Measurements from ENCODE around the gene TXNRD2.
A peak's percentile ranks its signal among the peaks of the same experiment; 100 is the strongest.

TXNRD2 gene

DNA sequence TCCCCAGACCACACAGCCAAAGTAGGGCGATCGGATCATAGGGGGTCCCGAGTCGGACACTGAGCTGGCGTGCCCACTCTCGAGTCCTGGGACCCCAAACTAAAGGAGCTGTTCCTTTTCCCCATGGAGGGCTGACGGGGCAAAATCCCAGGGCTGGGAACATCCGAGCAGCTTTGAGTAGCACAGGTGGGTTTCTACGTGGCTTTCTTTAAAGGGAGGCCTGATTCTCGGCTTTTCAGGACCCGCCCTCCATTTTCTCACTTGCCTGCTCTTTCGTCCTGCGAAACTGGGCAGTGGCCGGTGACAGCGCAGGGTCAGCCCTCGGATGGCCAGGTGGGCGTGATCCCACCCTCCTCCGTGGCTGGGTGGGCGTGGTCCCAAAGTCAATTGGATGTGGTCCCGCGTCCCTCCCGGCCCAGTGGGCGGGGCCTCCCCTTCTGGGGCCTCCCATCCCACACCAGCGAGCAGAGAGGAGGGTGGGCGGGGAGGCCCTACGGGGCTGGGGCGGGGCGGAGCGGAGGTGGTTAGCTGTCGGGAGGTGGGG lies 17.5 kb upstream of the TXNRD2 start:
- TF ChIP-seq, protein P1, sequence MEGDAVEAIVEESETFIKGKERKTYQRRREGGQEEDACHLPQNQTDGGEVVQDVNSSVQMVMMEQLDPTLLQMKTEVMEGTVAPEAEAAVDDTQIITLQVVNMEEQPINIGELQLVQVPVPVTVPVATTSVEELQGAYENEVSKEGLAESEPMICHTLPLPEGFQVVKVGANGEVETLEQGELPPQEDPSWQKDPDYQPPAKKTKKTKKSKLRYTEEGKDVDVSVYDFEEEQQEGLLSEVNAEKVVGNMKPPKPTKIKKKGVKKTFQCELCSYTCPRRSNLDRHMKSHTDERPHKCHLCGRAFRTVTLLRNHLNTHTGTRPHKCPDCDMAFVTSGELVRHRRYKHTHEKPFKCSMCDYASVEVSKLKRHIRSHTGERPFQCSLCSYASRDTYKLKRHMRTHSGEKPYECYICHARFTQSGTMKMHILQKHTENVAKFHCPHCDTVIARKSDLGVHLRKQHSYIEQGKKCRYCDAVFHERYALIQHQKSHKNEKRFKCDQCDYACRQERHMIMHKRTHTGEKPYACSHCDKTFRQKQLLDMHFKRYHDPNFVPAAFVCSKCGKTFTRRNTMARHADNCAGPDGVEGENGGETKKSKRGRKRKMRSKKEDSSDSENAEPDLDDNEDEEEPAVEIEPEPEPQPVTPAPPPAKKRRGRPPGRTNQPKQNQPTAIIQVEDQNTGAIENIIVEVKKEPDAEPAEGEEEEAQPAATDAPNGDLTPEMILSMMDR (IDR thresholded peaks at IDR 0.05): no peak

DNA sequence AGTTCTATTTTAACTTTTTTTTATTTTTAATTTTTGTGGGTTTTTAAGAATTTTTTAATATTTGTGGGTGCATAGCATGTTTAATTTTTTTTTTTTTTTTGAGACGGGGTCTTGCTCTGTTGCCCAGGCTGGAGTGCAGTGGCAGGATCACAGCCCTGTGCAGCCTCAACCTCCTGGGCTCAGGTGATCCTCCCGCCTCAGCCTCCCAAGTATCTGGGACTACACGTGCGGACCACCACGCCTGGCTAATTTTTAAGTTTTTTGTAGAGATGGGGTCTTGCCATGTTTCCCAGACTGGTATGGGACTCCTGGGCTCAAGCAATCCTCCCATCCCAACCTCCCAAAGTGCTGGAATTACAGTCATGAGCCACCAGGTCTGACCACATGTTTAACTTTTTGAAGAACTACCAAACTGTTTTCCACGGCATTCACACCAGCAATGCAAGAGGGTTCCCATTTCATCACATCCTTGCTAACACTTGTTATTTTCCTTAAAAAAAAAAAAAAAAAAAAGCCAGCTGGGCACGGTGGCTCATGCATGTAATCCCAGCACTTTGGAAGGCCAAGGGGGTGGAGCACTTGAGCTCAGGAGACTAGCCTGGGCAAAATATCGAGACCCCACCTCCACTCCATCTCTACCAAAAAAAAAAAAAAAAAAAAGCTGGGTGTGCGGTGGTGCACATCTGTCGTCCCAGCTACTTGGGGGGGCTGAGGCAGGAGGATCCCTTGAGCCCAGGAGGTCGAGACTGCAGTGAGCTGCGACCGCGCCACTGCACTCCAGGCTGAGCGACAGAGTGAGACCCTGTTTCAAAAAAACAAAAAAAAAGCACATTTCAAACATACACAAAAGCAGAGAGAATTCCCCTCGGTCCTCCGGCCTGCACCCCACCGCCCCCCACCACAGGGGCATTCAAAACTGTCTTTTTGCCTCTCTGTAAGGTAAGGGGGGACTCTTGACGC lies 16.7 kb upstream of the TXNRD2 start:
- TF ChIP-seq, protein P1 (IDR thresholded peaks at IDR 0.05): no peak

DNA sequence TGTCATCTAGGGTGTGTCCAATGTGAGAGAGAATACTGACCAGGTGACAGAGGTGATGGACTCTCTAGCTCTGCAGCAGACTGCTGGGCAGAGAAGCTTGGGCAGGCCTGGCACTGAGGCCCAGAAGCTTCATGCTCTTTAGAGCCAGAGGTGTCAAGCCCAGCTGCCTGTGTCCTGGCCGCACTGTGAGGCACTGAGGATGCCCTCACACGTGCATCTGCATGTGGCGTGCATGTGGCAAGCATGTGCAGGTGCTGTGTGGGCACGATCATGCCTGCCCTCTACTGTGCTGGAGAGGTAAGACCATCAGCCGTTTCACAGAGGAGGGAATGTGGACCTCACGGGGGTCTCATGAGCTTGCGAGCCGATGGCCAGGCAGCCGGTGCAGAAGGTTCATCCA lies 15.8 kb upstream of the TXNRD2 start:
- TF ChIP-seq, protein P1 (IDR thresholded peaks at IDR 0.05): no peak

DNA sequence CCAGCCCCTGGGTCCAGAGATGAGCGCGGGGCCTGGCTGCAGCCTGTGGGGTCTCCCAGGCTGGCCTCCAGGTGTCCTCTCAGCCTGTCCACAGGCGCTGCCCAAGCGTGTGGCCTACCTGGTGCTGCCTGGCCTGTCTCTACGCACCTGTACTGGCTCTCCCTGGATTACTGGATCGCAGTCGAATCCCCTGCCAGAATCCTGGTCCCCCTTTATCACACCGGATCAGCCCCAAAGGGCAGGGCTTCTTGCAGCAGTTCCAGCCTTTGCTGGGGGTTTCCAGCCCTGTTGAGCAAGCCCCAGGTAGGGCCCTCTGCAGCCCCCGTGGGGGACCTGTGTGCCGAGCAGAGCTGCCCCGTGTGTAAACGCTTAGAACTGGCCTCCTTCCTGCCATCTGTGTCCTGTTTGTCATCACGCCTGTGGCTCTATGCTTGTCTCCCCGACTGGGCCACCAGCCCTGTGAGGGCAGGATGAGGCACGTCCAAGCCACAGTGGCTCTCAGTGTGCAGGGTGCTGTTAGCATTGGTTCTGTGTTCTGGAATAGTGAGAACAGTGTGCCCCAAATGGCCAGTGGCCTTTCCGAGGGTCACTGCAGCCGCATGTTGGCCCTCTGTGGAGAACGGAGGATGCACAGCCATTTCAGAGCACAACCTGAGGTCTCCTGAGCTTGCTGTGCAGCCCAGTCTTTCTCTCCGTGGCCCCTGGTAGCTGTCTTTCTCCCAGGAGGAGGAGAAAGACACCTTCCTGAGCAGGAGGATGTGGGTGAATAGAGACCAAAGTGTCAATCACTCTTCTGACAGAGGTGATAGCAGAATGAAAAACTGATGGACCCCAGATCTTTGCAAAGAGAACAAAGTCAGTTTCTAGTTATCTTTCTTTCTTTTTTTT lies 13.9 kb upstream of the TXNRD2 start:
- TF ChIP-seq, protein P1 (IDR thresholded peaks at IDR 0.05): no peak

DNA sequence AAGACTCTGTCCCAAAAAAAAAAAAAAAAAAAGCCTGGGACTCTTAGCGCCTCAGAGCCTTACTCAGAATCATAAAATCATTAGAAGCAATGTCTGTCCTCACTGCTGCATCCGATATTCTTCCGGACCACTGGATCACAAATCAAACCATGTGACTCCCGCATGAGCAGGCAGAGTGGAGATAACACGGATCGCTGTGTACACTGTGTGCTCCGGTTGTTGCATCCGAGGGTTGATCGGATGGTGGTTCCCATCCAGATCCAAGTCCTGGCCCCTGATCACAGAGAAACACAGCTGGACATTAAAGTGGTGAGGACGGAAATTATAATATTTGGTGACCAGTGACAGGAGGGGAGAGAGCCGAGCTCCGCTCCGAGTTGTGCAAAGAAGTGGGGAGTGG lies 9.7 kb upstream of the TXNRD2 start:
- TF ChIP-seq, protein P1 (IDR thresholded peaks at IDR 0.05): no peak

DNA sequence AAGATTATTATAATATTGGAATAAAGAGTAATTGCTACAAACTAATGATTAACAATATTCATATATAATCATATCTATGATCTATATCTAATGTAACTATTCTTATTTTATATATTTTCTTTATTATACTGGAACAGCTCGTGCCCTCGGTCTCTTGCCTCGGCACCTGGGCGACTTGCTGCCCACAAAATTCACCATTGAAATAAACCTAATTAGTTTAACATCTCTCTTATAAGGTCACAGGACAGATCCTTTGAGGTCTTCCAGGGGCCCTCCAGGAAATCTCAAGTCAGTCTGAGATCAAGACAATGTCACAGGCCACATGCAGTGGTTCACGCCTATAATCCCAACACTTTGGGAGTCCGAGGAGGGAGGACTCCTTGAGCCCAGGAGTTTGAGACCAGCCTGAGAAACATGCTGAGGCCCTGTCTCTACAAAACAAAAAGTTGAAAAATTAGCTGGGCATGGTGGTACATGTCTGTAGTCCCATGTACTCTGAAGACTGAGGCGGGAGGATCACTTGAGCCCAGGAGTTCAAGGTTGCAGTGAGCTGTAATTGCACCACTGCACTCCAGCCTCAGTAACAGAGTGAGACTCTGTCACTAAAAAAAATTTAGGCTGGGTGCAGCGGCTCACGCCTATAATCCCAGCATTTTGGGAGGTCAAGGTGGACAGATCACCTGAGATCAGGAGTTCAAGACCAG lies 6.6 kb upstream of the TXNRD2 start:
- TF ChIP-seq, protein P1 (IDR thresholded peaks at IDR 0.05): peak; percentile 3; the same call in 1 of the 2 replicates
